Prostate gland (tissue), 2 donors: ENCODE data around the gene RNASET2. TPM values are rescaled to one million over a fixed set of nuclear protein-coding genes. Genes with fewer than 3 reads are reported as not detected.

Source experiments
- DNase-seq: peaks from one replicate; pipeline ENCODE4 v3.0.0-alpha.2; 2019; ENCODE audit warnings: low spot score
- H3K27ac ChIP-seq, 2 donors: fragments of 200-600 bp; sonication (generic); 2 replicates each; pipeline ENCODE4 v1.5.1; 2017 to 2019
- H3K27me3 ChIP-seq: fragments of 200-600 bp; sonication (generic); replicated peaks from 2 replicates; pipeline ENCODE4 v1.5.1; 2019; ENCODE audit not compliant: insufficient read depth
- H3K36me3 ChIP-seq, 2 donors: fragments of 200-600 bp; sonication (generic); 1 replicate in 1 of 2; 2 replicates in 1 of 2; pipeline versions ENCODE4 v1.5.1 to v1.8.1; 2017 to 2019
- H3K4me1 ChIP-seq: fragments of 200-600 bp; sonication (generic); replicated peaks from 2 replicates; pipeline ENCODE4 v1.5.1; 2019
- H3K4me3 ChIP-seq, 2 donors: fragments of 200-600 bp; sonication (generic); 2 replicates each; pipeline ENCODE4 v1.5.1; 2017 to 2019
- H3K9me3 ChIP-seq: fragments of 200-600 bp; sonication (generic); 2 replicates; pipeline ENCODE4 v1.5.1; 2017
- POLR2A ChIP-seq: fragments of 450-650 bp; IDR thresholded peaks from one replicate; pipeline ENCODE4 v1.6.1; 2016; ENCODE audit warnings: antibody characterized with exemption, mild to moderate bottlenecking
- POLR2AphosphoS5 ChIP-seq: sonication (generic); formaldehyde crosslinking; IDR thresholded peaks from one replicate; pipeline ENCODE4 v1.6.1; 2017; ENCODE audit warnings: antibody characterized with exemption
- WGBS: methylation state at CpG from one replicate; pipeline ENCODE4 v1.1.5; 2018; 5-methylcytosine and 5-hydroxymethylcytosine counted together
- intact Hi-C: fragments of 100-400 bp; cut with DNase I; formaldehyde crosslinking; loops from one replicate; pipeline ENCODE4 v1.14.2; 2022
- total RNA-seq, 2 donors: library from RNA; depleted of rRNA; stranded (reverse); fragments of >200 nt; gene quantifications; one replicate each; pipeline ENCODE4 v1.1.0, GENCODE V29; 2016
- TF ChIP-seq, protein P1 (sequence below), 4 experiments: fragments of 200-600 bp in 2 of 4; fragments of 450-650 bp in 2 of 4; sonication (generic) in 2 of 4; IDR thresholded peaks; 1 replicate in 3 of 4; 2 replicates in 1 of 4; pipeline ENCODE4 v1.5.1; 2016 to 2019; ENCODE audit warnings: antibody characterized with exemption in 4 of 4, mild to moderate bottlenecking in 2 of 4, moderate library complexity in 2 of 4

Gene RNASET2
- total RNA-seq, 2 donors from 2014 or later: 81.3 to 180 TPM

- 87% methylated on average over 7 of the region's 7 CpGs for WGBS
- Histone ChIP-seq H3K27me3 (no peaks in the 10 kb centered on the region), H3K4me1 (no peaks in the 10 kb centered on the region), H3K4me3 (no peak overlapping the region), H3K27ac (no peak overlapping the region), H3K9me3 (no peaks in the 10 kb centered on the region), H3K36me3 (no peaks in the 10 kb centered on the region)
- DNase-seq: no peak
- TF ChIP-seq POLR2AphosphoS5: no peak
- TF ChIP-seq, protein P1, sequence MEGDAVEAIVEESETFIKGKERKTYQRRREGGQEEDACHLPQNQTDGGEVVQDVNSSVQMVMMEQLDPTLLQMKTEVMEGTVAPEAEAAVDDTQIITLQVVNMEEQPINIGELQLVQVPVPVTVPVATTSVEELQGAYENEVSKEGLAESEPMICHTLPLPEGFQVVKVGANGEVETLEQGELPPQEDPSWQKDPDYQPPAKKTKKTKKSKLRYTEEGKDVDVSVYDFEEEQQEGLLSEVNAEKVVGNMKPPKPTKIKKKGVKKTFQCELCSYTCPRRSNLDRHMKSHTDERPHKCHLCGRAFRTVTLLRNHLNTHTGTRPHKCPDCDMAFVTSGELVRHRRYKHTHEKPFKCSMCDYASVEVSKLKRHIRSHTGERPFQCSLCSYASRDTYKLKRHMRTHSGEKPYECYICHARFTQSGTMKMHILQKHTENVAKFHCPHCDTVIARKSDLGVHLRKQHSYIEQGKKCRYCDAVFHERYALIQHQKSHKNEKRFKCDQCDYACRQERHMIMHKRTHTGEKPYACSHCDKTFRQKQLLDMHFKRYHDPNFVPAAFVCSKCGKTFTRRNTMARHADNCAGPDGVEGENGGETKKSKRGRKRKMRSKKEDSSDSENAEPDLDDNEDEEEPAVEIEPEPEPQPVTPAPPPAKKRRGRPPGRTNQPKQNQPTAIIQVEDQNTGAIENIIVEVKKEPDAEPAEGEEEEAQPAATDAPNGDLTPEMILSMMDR (IDR thresholded peaks at IDR 0.05): no peak
- TF ChIP-seq POLR2A: no peak
- intact Hi-C loops: loop anchor here (5.0 kb wide), 2 partner anchors 44 to 146 kb away; no protein-coding TSS in a partner anchor
Measured at GRCh38 chr6:166996406-166996805, 40.1 kb upstream of the RNASET2 start.

- Histone ChIP-seq H3K9me3 (no peaks in the 10 kb centered on the region), H3K27me3 (no peaks in the 10 kb centered on the region), H3K4me3 (no peak overlapping the region), H3K27ac (peak overlapping the region; percentile 23 to 51), H3K4me1 (peaks cover 4% of the 10 kb centered on the region), H3K36me3 (no peaks in the 10 kb centered on the region)
- intact Hi-C loops: loop anchor here (2.0 kb wide), 1 partner anchor 203 kb away; no protein-coding TSS in a partner anchor
- WGBS: 37% methylated on average over 10 of the region's 10 CpGs
- no peak for DNase-seq
- TF ChIP-seq POLR2AphosphoS5 (no peak), POLR2A (no peak)
- TF ChIP-seq, protein P1 (IDR thresholded peaks at IDR 0.05): peak in 3 of 4 experiments; percentile 28 to 65 (median 47)
Measured at GRCh38 chr6:166989427-166990032, 33.2 kb upstream of the RNASET2 start.

DNA sequence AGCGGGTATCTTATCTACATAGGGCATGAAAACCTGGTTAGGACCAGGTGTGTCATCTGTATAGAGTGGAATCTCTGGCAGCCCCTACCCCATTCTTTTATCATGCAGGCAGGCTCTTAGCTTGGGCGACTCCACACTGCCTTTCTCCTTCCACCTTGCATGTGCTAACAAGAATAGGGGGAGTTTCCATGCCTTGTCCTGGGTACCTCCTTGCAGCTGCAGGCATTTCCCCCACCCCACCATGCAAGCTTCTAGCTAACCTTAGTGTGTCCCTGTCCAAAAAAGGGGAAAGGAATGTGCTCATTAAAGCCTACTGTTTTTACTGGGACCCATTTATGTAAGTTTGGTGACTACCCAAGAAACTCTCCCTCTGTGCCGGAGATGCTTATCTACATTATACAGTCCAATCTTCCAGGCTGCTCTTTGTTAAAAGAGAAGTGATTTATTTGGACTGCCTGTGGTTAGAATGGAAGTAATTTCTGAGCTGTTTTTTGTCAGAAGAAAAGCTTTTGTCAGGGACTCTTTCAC, 32.4 kb upstream of the RNASET2 start:
- Histone ChIP-seq H3K4me1 (peaks cover 4% of the 10 kb centered on the region), H3K27ac (peak overlapping the region; percentile 31 to 51), H3K4me3 (no peak overlapping the region), H3K36me3 (no peaks in the 10 kb centered on the region), H3K27me3 (no peaks in the 10 kb centered on the region), H3K9me3 (no peaks in the 10 kb centered on the region)
- intact Hi-C loops: loop anchor here (2.0 kb wide), 1 partner anchor 202 kb away; no protein-coding TSS in a partner anchor
- DNase-seq: peak; percentile 49
- WGBS: 29% methylated on average over 3 of the region's 3 CpGs
- TF ChIP-seq, protein P1 (IDR thresholded peaks at IDR 0.05): no peak
- TF ChIP-seq POLR2AphosphoS5 (peak; percentile 67), POLR2A (no peak)

GRCh38 chr6:166987930-166988329, 31.6 kb upstream of the RNASET2 start:
- Histone ChIP-seq H3K4me3 (no peak overlapping the region), H3K27me3 (no peaks in the 10 kb centered on the region), H3K36me3 (no peaks in the 10 kb centered on the region), H3K4me1 (peaks cover 4% of the 10 kb centered on the region), H3K9me3 (no peaks in the 10 kb centered on the region), H3K27ac (peak overlapping the region; percentile 22 to 31)
- TF ChIP-seq POLR2A (no peak), POLR2AphosphoS5 (no peak)
- TF ChIP-seq, protein P1 (IDR thresholded peaks at IDR 0.05): no peak
- WGBS: 30% methylated on average over 3 of the region's 3 CpGs
- DNase-seq: no peak
- intact Hi-C loops: loop anchor here (2.0 kb wide), 1 partner anchor 201 kb away; no protein-coding TSS in a partner anchor

- no peak for DNase-seq
- Histone ChIP-seq H3K9me3 (no peaks in the 10 kb centered on the region), H3K36me3 (no peaks in the 10 kb centered on the region), H3K4me1 (peaks cover 4% of the 10 kb centered on the region), H3K27ac (peak overlapping the region in 1 of 2 donors; percentile 22), H3K4me3 (no peak overlapping the region), H3K27me3 (no peaks in the 10 kb centered on the region)
- TF ChIP-seq POLR2AphosphoS5 (no peak), POLR2A (no peak)
- TF ChIP-seq, protein P1 (IDR thresholded peaks at IDR 0.05): no peak
- intact Hi-C loops: no loop called here
- WGBS: 39% methylated on average over 6 of the region's 6 CpGs
Measured at GRCh38 chr6:166987448-166987847, 31.1 kb upstream of the RNASET2 start.
